Measurements from ENCODE around the gene GET3. TPM values are rescaled to one million over a fixed set of nuclear protein-coding genes. Genes with fewer than 3 reads are reported as not detected.

GET3 gene
- total and polyA plus RNA-seq, 2 donors (not counting 3 experiments of a cell fraction or from before 2014, with no cell fraction given): 74.8 to 197 TPM

GRCh38 chr19:12715929-12716328, 21.4 kb upstream of the GET3 start:
- H3K79me2 ChIP-seq (ENCODE audit: control insufficient read depth, insufficient read depth, low read length): peaks cover 56% of the 10 kb centered on the region
- no peaks in the 10 kb centered on the region for H3K9me1 ChIP-seq (replicated peaks; ENCODE audit: control insufficient read depth, extremely low read depth, insufficient read depth, low read length)
- no peaks in the 10 kb centered on the region for H3K9me3 ChIP-seq (replicated peaks; ENCODE audit: control insufficient read depth, insufficient read depth, low read length)
- intact Hi-C loops (cut with micrococcal nuclease): loop anchor here (2.0 kb wide), 1 partner anchor 81 kb away; no protein-coding TSS in a partner anchor
- no peaks in the 10 kb centered on the region for H4K20me1 ChIP-seq (replicated peaks; ENCODE audit: control insufficient read depth, extremely low read depth, insufficient read depth, low read length)
- no TSS peak for BruUV-seq (replicated peaks)
- peaks cover 6% of the 10 kb centered on the region for H3K4me1 ChIP-seq (ENCODE audit: control insufficient read depth, extremely low read depth, insufficient read depth, low read length)
- FAIRE-seq (no peak), DNase-seq (ENCODE audit: low read depth, low spot score) (no peak)
- H3K4me3 ChIP-seq (replicated peaks in 1 of 3; ENCODE audit: insufficient read depth in 1 of 3, low read depth in 1 of 3, low read length in 3 of 3): no peak overlapping the region
- H2AFZ ChIP-seq (ENCODE audit: low read depth, low read length): no peak overlapping the region
- TF ChIP-seq POLR2AphosphoS5 (IDR thresholded peaks at IDR 0.05; ENCODE audit: insufficient read depth, low read depth, low read length) (no peak), MAX (IDR thresholded peaks at IDR 0.05; ENCODE audit: insufficient read depth, insufficient read length) (no peak), JUN (IDR thresholded peaks at IDR 0.05; ENCODE audit: borderline replicate concordance, insufficient read depth, insufficient read length, low read depth) (no peak), CTCF (IDR thresholded peaks at IDR 0.05; ENCODE audit: extremely low read depth in 1 of 2, insufficient read depth in 1 of 2, low read depth in 1 of 2, low read length in 2 of 2) (no peak), FOS (IDR thresholded peaks at IDR 0.05; ENCODE audit: borderline replicate concordance, insufficient read depth, low read length) (no peak), EZH2 (IDR thresholded peaks at IDR 0.05; ENCODE audit: borderline replicate concordance, low read depth, low read length, severe bottlenecking) (no peak), POLR2A (IDR thresholded peaks at IDR 0.05; ENCODE audit: low read depth, low read length) (no peak), MYC (IDR thresholded peaks at IDR 0.05; ENCODE audit: low read depth, low read length) (no peak), GATA2 (IDR thresholded peaks at IDR 0.05; ENCODE audit: insufficient read depth, insufficient read length, low read depth, low read length) (no peak)
- no peak overlapping the region for H3K4me2 ChIP-seq (ENCODE audit: insufficient read depth, low read length)
- dilution Hi-C loops (cut with MboI; ENCODE audit: extremely low pct_ligation_motif_present, low sequenced_read_pairs): no loop called here
- POLR2A ChIA-PET: no interaction called here
- H3K9ac ChIP-seq (replicated peaks; ENCODE audit: extremely low read depth, insufficient read depth, low read length): no peak overlapping the region
- no peaks in the 10 kb centered on the region for H3K27me3 ChIP-seq (ENCODE audit: control insufficient read depth in 2 of 2, insufficient read depth in 2 of 2, low read length in 2 of 2)
- H3K36me3 ChIP-seq (ENCODE audit: control insufficient read depth in 2 of 2, extremely low read depth in 1 of 2, insufficient read depth in 2 of 2, low read length in 2 of 2): peaks cover 22 to 38% of the 10 kb centered on the region in 2 experiments
- H3K27ac ChIP-seq (ENCODE audit: insufficient read depth, low read depth, low read length): no peak overlapping the region
- CTCF ChIA-PET: interaction anchor here (0.6 to 3.1 kb wide), 5 partner anchors 19 to 82 kb away, joined by 3 to 28 read pairs (median 5); partner anchors contain the start of gene TRIR

Measured in endothelial cell of umbilical vein (primary cell).